Measurements from ENCODE around the gene BEND5.

- TF ChIP-seq CTCF (IDR thresholded peaks at IDR 0.05) (no peak), POLR2A (IDR thresholded peaks at IDR 0.05) (no peak)
Measured at GRCh38 chr1:48750109-48750508, 26.6 kb downstream of the BEND5 start.

Data from thyroid gland (tissue), 4 donors.